GM21360 (cell line): ENCODE data around the gene C9orf50.
"Not testable (repeated sequence)": the region's sequence is repeated elsewhere in the genome, so short reads cannot be mapped to it uniquely, and the experiment has no call there.

Experiments used
- ATAC-seq: cut with Tn5 transposase; IDR thresholded peaks from one replicate; pipeline ENCODE4 v1.9.1; 2021; ENCODE audit warnings: mild to moderate bottlenecking, moderate library complexity; ENCODE audit not compliant: unreplicated experiment

The C9orf50 gene

GRCh38 chr9:129620669-129621295 lies at the start of gene C9orf50:
Gene C9orf50 (minus strand): TSS chr9:129621101. CDS start chr9:129620574, 527 bp downstream.
- ATAC-seq, result no peak

GRCh38 chr9:129669946-129670345 lies 49.0 kb upstream of the C9orf50 start:
- ATAC-seq, result no peak

- no peak for ATAC-seq
Observed at GRCh38 chr9:129669141-129669718, 48.3 kb upstream of the C9orf50 start.

GRCh38 chr9:129667850-129668249 lies 46.9 kb upstream of the C9orf50 start:
- no peak for ATAC-seq

GRCh38 chr9:129667378-129667777 lies 46.5 kb upstream of the C9orf50 start:
- no peak for ATAC-seq

- no peak for ATAC-seq
Observed at GRCh38 chr9:129666575-129666974, 45.7 kb upstream of the C9orf50 start.

GRCh38 chr9:129665814-129666520 lies 45.1 kb upstream of the C9orf50 start:
- ATAC-seq, result no peak

- ATAC-seq, result no peak
Observed at GRCh38 chr9:129665389-129665775, 44.5 kb upstream of the C9orf50 start, which contains the start of gene PRRX2. Gene PRRX2 (plus strand): TSS chr9:129665647. CDS start chr9:129665868, 221 bp downstream.

GRCh38 chr9:129664746-129665388 lies 44.0 kb upstream of the C9orf50 start:
- no peak for ATAC-seq

- ATAC-seq, result not testable (repeated sequence)
Observed at GRCh38 chr9:129662239-129662638, 41.3 kb upstream of the C9orf50 start.

- no peak for ATAC-seq
Observed at GRCh38 chr9:129661029-129661428, 40.1 kb upstream of the C9orf50 start.

GRCh38 chr9:129656795-129657390 lies 36.0 kb upstream of the C9orf50 start:
- no peak for ATAC-seq

- ATAC-seq, result no peak
Observed at GRCh38 chr9:129655696-129656095, 34.8 kb upstream of the C9orf50 start.

- no peak for ATAC-seq
Observed at GRCh38 chr9:129655154-129655553, 34.3 kb upstream of the C9orf50 start.

- ATAC-seq, result no peak
Observed at GRCh38 chr9:129654554-129655040, 33.7 kb upstream of the C9orf50 start.

GRCh38 chr9:129653823-129654553 lies 33.1 kb upstream of the C9orf50 start:
- no peak for ATAC-seq

GRCh38 chr9:129650680-129651235 lies 29.9 kb upstream of the C9orf50 start:
- ATAC-seq, result no peak

GRCh38 chr9:129649726-129650679 lies 29.1 kb upstream of the C9orf50 start:
- no peak for ATAC-seq

GRCh38 chr9:129648764-129649115 lies 27.8 kb upstream of the C9orf50 start:
- ATAC-seq, result no peak
